K562 (cell line): ENCODE measurements around the gene TLDC2. TPM values are rescaled to one million over a fixed set of nuclear protein-coding genes. Genes with fewer than 3 reads are reported as not detected.

Experiments used
- JUND ChIP-seq, 2 experiments: IDR thresholded peaks; 2 replicates in 1 of 2; 3 replicates in 1 of 2; pipeline ENCODE4 v1.6.1; 2011; ENCODE audit warnings: borderline replicate concordance in 2 of 2, low read depth in 2 of 2, low read length in 2 of 2, improper control_type of control experiment in 1 of 2, missing biosample characterization in 1 of 2, missing genetic modification characterization in 1 of 2, missing genetic modification reagents in 1 of 2
- polyA plus RNA-seq, 8 experiments: library from polyadenylated mRNA; depleted of rRNA in 4 of 8; stranded (reverse) in 5 of 8; unstranded in 3 of 8; fragments of >200 nt; fragmentation: Nextera tagmentation in 2 of 8; fragmentation: Illumina TruSeq in 1 of 8; extraction: Ambion mirVana in 2 of 8; extraction: Trizol in 1 of 8; gene quantifications; 2 replicates each; pipeline versions ENCODE4 v1.2.1 to v1.2.3, GENCODE V29; 2011 to 2014; ENCODE audit warnings: inconsistent platforms in 1 of 8, missing spikeins in 1 of 8
- total RNA-seq, 7 experiments: library from RNA; depleted of rRNA in 6 of 7; stranded (reverse); fragments of >200 nt in 6 of 7; fragmentation: Illumina TruSeq in 2 of 7; extraction: Trizol in 2 of 7; gene quantifications; 2 replicates each; pipeline versions ENCODE4 v1.2.1 to v1.2.3, GENCODE V29; 2011 to 2021; ENCODE audit warnings: low replicate concordance in 1 of 7
- TF ChIP-seq, protein P1 (sequence below), 2 experiments: fragments of 450-650 bp; formaldehyde crosslinking in 1 of 2; IDR thresholded peaks; 2 replicates each; pipeline versions ENCODE4 v1.4.0 to v1.6.1; 2014 to 2020; ENCODE audit warnings: mild to moderate bottlenecking in 2 of 2, borderline replicate concordance in 1 of 2, low read depth in 1 of 2

Gene TLDC2
- total and polyA plus RNA-seq, 9 of the 15 experiments (the other 6 are each of a cell fraction or from before 2014, with no cell fraction given), result not detected

DNA sequence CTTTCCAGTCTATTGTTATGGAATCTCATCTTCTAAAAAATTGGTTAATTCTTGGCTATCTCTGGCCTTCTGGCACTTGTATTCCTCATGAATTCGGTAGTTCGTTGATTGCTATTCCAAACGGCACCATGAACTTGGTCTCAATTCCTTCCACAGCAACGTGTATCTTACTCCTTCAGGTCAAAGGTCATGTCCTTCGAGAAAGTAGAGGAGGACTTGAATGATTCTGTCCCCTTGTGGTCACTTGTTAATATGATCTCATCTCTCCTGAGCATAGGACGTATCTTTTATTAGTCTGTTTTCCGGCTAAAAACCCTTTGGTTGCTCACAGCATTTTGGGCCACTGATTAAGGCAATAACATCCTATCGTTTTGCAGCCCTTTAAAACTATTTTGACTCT lies 9.4 kb downstream of the TLDC2 start (continued):
- TF ChIP-seq, protein P1, sequence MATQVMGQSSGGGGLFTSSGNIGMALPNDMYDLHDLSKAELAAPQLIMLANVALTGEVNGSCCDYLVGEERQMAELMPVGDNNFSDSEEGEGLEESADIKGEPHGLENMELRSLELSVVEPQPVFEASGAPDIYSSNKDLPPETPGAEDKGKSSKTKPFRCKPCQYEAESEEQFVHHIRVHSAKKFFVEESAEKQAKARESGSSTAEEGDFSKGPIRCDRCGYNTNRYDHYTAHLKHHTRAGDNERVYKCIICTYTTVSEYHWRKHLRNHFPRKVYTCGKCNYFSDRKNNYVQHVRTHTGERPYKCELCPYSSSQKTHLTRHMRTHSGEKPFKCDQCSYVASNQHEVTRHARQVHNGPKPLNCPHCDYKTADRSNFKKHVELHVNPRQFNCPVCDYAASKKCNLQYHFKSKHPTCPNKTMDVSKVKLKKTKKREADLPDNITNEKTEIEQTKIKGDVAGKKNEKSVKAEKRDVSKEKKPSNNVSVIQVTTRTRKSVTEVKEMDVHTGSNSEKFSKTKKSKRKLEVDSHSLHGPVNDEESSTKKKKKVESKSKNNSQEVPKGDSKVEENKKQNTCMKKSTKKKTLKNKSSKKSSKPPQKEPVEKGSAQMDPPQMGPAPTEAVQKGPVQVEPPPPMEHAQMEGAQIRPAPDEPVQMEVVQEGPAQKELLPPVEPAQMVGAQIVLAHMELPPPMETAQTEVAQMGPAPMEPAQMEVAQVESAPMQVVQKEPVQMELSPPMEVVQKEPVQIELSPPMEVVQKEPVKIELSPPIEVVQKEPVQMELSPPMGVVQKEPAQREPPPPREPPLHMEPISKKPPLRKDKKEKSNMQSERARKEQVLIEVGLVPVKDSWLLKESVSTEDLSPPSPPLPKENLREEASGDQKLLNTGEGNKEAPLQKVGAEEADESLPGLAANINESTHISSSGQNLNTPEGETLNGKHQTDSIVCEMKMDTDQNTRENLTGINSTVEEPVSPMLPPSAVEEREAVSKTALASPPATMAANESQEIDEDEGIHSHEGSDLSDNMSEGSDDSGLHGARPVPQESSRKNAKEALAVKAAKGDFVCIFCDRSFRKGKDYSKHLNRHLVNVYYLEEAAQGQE (IDR thresholded peaks at IDR 0.05; ENCODE audit: borderline replicate concordance), result peak; percentile 45; the same call in 1 of the 2 replicates
- TF ChIP-seq, protein P1 (CRISPR knock-in tag; IDR thresholded peaks at IDR 0.05; ENCODE audit: low read depth), result no peak
- peak; percentile 50; the same call in 1 of the 2 replicates for TF ChIP-seq JUND (IDR thresholded peaks at IDR 0.05; ENCODE audit: borderline replicate concordance, low read depth, low read length)
- peak; percentile 58; the same call in 1 of the 3 replicates for TF ChIP-seq JUND (tag; IDR thresholded peaks at IDR 0.05; ENCODE audit: borderline replicate concordance, low read depth, low read length)
